ENCODE data around the gene SAE1. TPM values are rescaled to one million over a fixed set of nuclear protein-coding genes. Genes with fewer than 3 reads are reported as not detected.

Gene SAE1
- 47.5 and 83.0 TPM in 2 replicates for total RNA-seq (2014; rRNA removed; shearing (Covaris generic); ENCODE audit: low replicate concordance)

DNA sequence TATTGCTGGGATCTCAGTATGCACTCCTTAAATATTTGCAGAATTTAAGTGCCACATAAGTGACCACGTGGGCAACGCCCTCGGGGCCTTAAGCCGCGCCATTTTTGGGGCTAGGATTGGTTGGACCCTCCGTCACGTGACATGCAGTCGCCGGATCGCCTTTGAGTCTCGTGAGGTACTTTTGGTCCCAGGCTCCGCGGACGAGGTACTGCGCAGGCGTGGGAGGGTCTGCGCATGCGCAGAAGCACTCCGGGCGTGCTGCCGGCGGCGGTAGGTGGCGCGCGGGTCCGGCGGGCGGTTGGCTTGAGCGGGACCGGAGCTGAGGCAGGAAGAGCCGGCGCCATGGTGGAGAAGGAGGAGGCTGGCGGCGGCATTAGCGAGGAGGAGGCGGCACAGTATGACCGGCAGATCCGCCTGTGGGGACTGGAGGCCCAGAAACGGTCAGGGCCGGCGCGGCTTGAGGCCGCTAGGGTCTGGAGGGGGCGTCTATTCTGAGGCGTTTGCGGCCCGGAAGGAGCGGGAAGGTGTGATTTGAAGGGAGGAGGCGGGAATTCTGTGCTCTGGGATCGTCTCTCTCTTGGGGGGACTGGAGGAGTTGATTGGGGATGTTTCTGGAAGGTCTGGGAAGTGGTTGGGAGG is at the start of gene SAE1:
Gene SAE1 (plus strand): TSS at position 247 of the 639 bp plus-strand sequence. CDS start 96 bp downstream, at position 343.
- Histone ChIP-seq H3K4me3 (ENCODE audit: low read length) (peak within 1 kb of the TSS; percentile 94), H3K4me2 (ENCODE audit: low read depth, low read length, poor library complexity, severe bottlenecking) (peak within 1 kb of the TSS; percentile 81), H3K79me2 (ENCODE audit: low read length) (peaks cover 50% of the 10 kb centered on the region), H3K36me3 (ENCODE audit: insufficient read depth, low read length) (peaks cover 10% of the 10 kb centered on the region; the same call in 1 of the 2 replicates), H3K9me3 (ENCODE audit: low read length) (no peaks in the 10 kb centered on the region), H4K20me1 (ENCODE audit: insufficient read depth, low read depth, low read length) (peaks cover 15% of the 10 kb centered on the region; the same call in 1 of the 2 replicates), H3K27ac (ENCODE audit: low read length) (peak within 1 kb of the TSS; percentile 77), H3K27me3 (ENCODE audit: low read length) (no peaks in the 10 kb centered on the region), H2AFZ (ENCODE audit: low read length) (peak within 1 kb of the TSS; percentile 92), H3K9ac (ENCODE audit: low read length) (peak within 1 kb of the TSS; percentile 93), H3K4me1 (ENCODE audit: low read length) (peaks cover 16% of the 10 kb centered on the region), H3K9me2 (replicated peaks; ENCODE audit: insufficient read depth, low read length) (no peaks in the 10 kb centered on the region)
- DNase-seq, result peak; percentile 99

DNA sequence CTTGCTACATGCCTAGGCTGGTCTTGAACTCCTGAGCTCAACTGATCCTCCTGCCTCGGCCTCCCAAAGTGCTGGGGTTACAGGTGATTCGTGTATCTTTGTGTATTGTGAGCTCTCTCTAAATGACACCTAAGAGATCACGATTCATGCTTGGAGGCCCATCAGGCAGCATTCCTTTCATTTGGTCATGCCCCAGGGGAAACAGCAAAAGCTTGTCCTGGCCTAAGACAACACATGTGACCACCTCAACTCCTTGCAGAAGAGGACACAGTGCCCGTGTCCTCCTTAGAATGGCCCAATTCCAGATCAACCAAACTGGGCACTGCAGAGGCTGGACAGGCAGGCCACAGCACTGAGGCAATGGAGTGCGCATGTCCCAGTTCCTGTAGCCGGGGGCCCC is 49.5 kb upstream of the SAE1 start:
- Histone ChIP-seq H3K27ac (ENCODE audit: low read length) (no peak overlapping the region), H3K4me1 (ENCODE audit: low read length) (no peaks in the 10 kb centered on the region), H3K27me3 (ENCODE audit: low read length) (no peaks in the 10 kb centered on the region), H3K36me3 (ENCODE audit: insufficient read depth, low read length) (peaks cover 42% of the 10 kb centered on the region), H3K9ac (ENCODE audit: low read length) (no peak overlapping the region), H4K20me1 (ENCODE audit: insufficient read depth, low read depth, low read length) (peaks cover 3% of the 10 kb centered on the region; the same call in 1 of the 2 replicates), H2AFZ (ENCODE audit: low read length) (no peak overlapping the region), H3K79me2 (ENCODE audit: low read length) (peaks cover 8% of the 10 kb centered on the region), H3K4me2 (ENCODE audit: low read depth, low read length, poor library complexity, severe bottlenecking) (no peak overlapping the region), H3K9me2 (replicated peaks; ENCODE audit: insufficient read depth, low read length) (no peaks in the 10 kb centered on the region), H3K9me3 (ENCODE audit: low read length) (no peaks in the 10 kb centered on the region), H3K4me3 (ENCODE audit: low read length) (no peak overlapping the region)
- no peak for DNase-seq

DNA sequence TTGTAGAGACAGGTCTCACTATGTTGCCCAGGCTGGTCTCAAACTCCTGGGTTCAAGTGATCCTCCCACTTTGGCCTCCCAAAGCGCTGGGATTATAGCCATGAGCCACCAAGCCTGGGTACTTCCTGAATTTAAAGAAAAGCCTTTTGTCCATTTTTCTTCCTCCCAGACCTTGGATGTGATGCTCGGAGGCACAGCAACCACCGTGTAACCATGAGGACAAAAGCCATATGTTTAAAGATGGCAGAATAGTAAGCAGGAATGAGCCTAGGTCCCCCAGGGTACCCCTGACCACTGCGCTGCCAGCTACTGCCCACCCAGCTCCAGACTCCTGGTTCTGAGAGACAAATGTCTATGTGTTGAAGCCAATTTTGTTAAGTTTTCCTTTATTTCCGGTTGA is 48.1 kb upstream of the SAE1 start:
- Histone ChIP-seq H4K20me1 (ENCODE audit: insufficient read depth, low read depth, low read length) (no peaks in the 10 kb centered on the region), H3K36me3 (ENCODE audit: insufficient read depth, low read length) (peaks cover 43% of the 10 kb centered on the region)

DNA sequence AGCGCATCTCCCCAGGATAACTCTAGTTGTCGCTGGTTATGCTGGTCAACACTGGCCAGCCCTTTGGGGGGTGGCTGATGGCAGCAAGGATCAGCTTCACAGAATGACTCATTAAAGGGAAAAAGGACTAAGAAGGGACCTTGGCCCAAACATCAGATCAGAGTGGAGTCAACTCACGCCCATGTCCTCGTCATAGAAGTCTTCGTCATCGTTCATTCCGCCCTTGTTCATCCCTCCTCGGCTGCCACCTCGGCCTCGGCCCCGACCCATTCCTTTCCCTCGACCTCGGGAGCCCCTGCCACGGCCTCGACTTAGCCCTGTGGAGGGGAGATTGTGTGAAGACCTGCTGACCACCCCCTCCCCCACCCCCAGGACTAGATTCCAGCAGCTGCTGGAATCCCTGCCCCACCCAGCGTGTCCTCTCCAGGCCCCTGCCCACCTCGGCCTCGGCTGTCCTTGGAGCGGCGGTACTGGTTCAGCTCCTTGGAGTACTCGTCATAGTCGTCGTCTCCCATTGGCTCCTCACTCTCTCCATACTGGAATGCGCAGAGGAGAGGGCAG is 45.7 kb upstream of the SAE1 start:
- Histone ChIP-seq H3K27ac (ENCODE audit: low read length) (no peak overlapping the region), H3K36me3 (ENCODE audit: insufficient read depth, low read length) (peaks cover 44% of the 10 kb centered on the region), H3K4me2 (ENCODE audit: low read depth, low read length, poor library complexity, severe bottlenecking) (no peak overlapping the region), H3K9me3 (ENCODE audit: low read length) (no peaks in the 10 kb centered on the region), H4K20me1 (ENCODE audit: insufficient read depth, low read depth, low read length) (no peaks in the 10 kb centered on the region), H3K27me3 (ENCODE audit: low read length) (no peaks in the 10 kb centered on the region), H2AFZ (ENCODE audit: low read length) (no peak overlapping the region), H3K4me3 (ENCODE audit: low read length) (no peak overlapping the region), H3K9me2 (replicated peaks; ENCODE audit: insufficient read depth, low read length) (no peaks in the 10 kb centered on the region), H3K9ac (ENCODE audit: low read length) (no peak overlapping the region), H3K79me2 (ENCODE audit: low read length) (peaks cover 8% of the 10 kb centered on the region; the same call in 1 of the 2 replicates), H3K4me1 (ENCODE audit: low read length) (no peaks in the 10 kb centered on the region)
- DNase-seq, result no peak

More for the DNA sequence above, 48.1 kb upstream of the SAE1 start:
- no peaks in the 10 kb centered on the region for H3K9me3 ChIP-seq (ENCODE audit: low read length)
- peaks cover under 1% of the 10 kb centered on the region; the same call in 1 of the 2 replicates for H3K79me2 ChIP-seq (ENCODE audit: low read length)
- H3K4me3 ChIP-seq (ENCODE audit: low read length), result no peak overlapping the region
- no peak overlapping the region for H2AFZ ChIP-seq (ENCODE audit: low read length)
- no peak overlapping the region for H3K9ac ChIP-seq (ENCODE audit: low read length)
- no peak overlapping the region for H3K27ac ChIP-seq (ENCODE audit: low read length)
- DNase-seq, result no peak
- H3K4me1 ChIP-seq (ENCODE audit: low read length), result no peaks in the 10 kb centered on the region
- no peaks in the 10 kb centered on the region for H3K27me3 ChIP-seq (ENCODE audit: low read length)
- no peak overlapping the region for H3K4me2 ChIP-seq (ENCODE audit: low read depth, low read length, poor library complexity, severe bottlenecking)
- no peaks in the 10 kb centered on the region for H3K9me2 ChIP-seq (replicated peaks; ENCODE audit: insufficient read depth, low read length)

DNA sequence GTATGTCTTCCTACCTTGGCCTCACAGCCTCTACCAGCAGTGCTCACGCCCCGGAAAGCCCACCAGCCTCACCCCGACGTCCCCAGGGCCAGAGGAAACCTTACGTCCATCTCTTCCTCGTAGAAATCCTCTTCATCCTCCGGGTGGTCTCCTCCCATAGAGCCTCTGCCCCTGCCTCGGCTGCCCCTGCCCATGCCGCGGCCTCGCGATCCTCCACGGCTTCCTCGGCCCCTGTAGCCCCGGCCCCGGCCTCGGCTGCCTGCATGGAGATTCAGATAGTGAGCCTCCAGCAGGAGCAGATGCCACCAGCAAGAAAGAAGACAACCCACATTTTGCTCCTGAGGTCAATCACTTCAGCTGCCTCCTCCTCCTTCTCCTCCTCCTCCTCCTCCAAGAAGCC is 44.4 kb upstream of the SAE1 start:
- H2AFZ ChIP-seq (ENCODE audit: low read length), result no peak overlapping the region
- H3K9me2 ChIP-seq (replicated peaks; ENCODE audit: insufficient read depth, low read length), result no peaks in the 10 kb centered on the region
- no peaks in the 10 kb centered on the region for H3K4me1 ChIP-seq (ENCODE audit: low read length)
- H3K79me2 ChIP-seq (ENCODE audit: low read length), result peaks cover 15% of the 10 kb centered on the region
- no peak for DNase-seq
- H3K27me3 ChIP-seq (ENCODE audit: low read length), result no peaks in the 10 kb centered on the region
- H3K4me3 ChIP-seq (ENCODE audit: low read length), result no peak overlapping the region
- H3K27ac ChIP-seq (ENCODE audit: low read length), result no peak overlapping the region
- H4K20me1 ChIP-seq (ENCODE audit: insufficient read depth, low read depth, low read length), result no peaks in the 10 kb centered on the region
- no peak overlapping the region for H3K4me2 ChIP-seq (ENCODE audit: low read depth, low read length, poor library complexity, severe bottlenecking)
- no peak overlapping the region for H3K9ac ChIP-seq (ENCODE audit: low read length)
- peaks cover 46% of the 10 kb centered on the region for H3K36me3 ChIP-seq (ENCODE audit: insufficient read depth, low read length)
- no peaks in the 10 kb centered on the region for H3K9me3 ChIP-seq (ENCODE audit: low read length)

DNA sequence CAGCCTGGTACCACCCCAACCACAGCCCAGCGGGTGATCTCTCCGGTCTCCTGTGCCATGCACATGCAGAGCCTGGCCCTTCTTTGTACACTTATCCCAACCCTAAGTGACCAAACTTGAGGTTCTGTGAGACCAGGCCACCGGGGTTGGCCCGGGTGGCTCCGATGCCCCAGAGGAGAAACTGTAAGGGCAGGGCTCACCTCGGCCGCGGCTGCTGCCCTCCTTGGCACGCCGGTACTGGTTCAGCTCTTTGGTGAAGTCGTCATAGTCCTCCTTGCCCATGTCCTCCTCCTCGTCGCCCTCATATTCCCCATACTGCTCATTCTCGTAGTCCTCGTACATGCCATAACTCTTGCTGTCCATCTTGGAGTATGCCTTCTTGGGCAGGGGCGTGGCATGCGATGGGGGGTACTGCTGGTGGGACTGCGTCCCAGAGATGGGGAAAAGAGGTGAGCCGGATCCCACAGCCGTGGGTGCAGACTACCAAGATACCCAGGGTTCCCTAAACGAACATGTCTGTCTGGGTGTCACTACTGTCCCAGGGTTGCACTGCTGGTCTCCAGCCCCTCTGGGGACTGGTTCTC is 40.8 kb upstream of the SAE1 start:
- Histone ChIP-seq H3K4me2 (ENCODE audit: low read depth, low read length, poor library complexity, severe bottlenecking) (no peak overlapping the region), H2AFZ (ENCODE audit: low read length) (no peak overlapping the region), H3K9ac (ENCODE audit: low read length) (no peak overlapping the region), H3K27me3 (ENCODE audit: low read length) (no peaks in the 10 kb centered on the region), H3K36me3 (ENCODE audit: insufficient read depth, low read length) (peaks cover 41% of the 10 kb centered on the region), H3K9me3 (ENCODE audit: low read length) (no peaks in the 10 kb centered on the region), H3K79me2 (ENCODE audit: low read length) (peaks cover 40% of the 10 kb centered on the region), H4K20me1 (ENCODE audit: insufficient read depth, low read depth, low read length) (peaks cover 15% of the 10 kb centered on the region; the same call in 1 of the 2 replicates), H3K9me2 (replicated peaks; ENCODE audit: insufficient read depth, low read length) (no peaks in the 10 kb centered on the region), H3K27ac (ENCODE audit: low read length) (no peak overlapping the region), H3K4me3 (ENCODE audit: low read length) (no peak overlapping the region), H3K4me1 (ENCODE audit: low read length) (no peaks in the 10 kb centered on the region)
- DNase-seq, result no peak

DNA sequence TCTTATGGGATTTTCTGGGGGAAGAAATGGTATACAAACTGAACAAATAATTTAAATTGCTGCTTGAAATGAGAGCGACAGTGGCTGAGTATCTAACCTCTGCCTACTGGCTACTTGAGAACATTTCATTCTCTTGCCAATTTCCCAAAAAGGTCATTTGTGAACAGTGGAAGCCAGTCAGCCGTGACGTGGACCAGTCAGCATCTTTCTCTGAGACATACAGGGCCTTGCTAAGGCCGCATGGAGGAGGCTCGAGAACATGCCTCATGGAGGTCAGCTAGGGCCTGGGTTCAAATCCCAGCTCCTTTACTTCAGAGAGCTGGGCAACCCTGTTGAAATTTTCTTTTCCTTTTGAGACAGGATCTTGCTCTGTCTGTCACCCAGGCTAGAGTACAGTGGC is 37.4 kb upstream of the SAE1 start:
- H3K9me3 ChIP-seq (ENCODE audit: low read length), result no peaks in the 10 kb centered on the region
- no peak overlapping the region for H3K9ac ChIP-seq (ENCODE audit: low read length)
- no peak overlapping the region for H3K4me3 ChIP-seq (ENCODE audit: low read length)
- no peaks in the 10 kb centered on the region for H3K4me1 ChIP-seq (ENCODE audit: low read length)
- no peak overlapping the region for H3K4me2 ChIP-seq (ENCODE audit: low read depth, low read length, poor library complexity, severe bottlenecking)
- H2AFZ ChIP-seq (ENCODE audit: low read length), result no peak overlapping the region
- H3K27me3 ChIP-seq (ENCODE audit: low read length), result no peaks in the 10 kb centered on the region
- H3K27ac ChIP-seq (ENCODE audit: low read length), result no peak overlapping the region
- H4K20me1 ChIP-seq (ENCODE audit: insufficient read depth, low read depth, low read length), result peaks cover 35% of the 10 kb centered on the region
- no peak for DNase-seq
- H3K36me3 ChIP-seq (ENCODE audit: insufficient read depth, low read length), result peaks cover 48% of the 10 kb centered on the region
- H3K9me2 ChIP-seq (replicated peaks; ENCODE audit: insufficient read depth, low read length), result no peaks in the 10 kb centered on the region
- H3K79me2 ChIP-seq (ENCODE audit: low read length), result peaks cover 74% of the 10 kb centered on the region

DNA sequence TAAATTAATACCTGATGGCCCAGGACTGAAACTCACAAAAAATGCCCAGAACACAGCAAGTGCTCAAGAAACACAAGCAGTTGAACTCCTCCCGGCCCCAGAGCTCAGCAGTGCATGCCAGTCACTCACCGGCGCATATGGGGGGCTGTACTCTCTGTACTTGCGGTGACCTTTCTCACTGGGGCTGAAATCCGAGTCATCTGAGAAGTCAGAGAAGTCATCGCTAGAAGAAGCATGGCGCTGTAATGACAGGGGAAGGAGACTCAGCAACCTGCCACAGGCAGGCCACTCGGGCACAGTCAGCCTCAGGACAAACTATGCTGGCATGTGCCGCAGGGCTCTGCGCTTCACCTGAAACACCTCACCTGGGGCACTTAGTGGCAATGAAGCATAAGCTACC is 36.8 kb upstream of the SAE1 start:
- Histone ChIP-seq H3K4me1 (ENCODE audit: low read length) (no peaks in the 10 kb centered on the region), H3K9me3 (ENCODE audit: low read length) (no peaks in the 10 kb centered on the region), H4K20me1 (ENCODE audit: insufficient read depth, low read depth, low read length) (peaks cover 37% of the 10 kb centered on the region), H3K27ac (ENCODE audit: low read length) (no peak overlapping the region), H3K9me2 (replicated peaks; ENCODE audit: insufficient read depth, low read length) (no peaks in the 10 kb centered on the region), H3K36me3 (ENCODE audit: insufficient read depth, low read length) (peaks cover 48% of the 10 kb centered on the region), H3K4me2 (ENCODE audit: low read depth, low read length, poor library complexity, severe bottlenecking) (no peak overlapping the region), H3K4me3 (ENCODE audit: low read length) (no peak overlapping the region), H3K9ac (ENCODE audit: low read length) (no peak overlapping the region), H3K79me2 (ENCODE audit: low read length) (peaks cover 80% of the 10 kb centered on the region), H2AFZ (ENCODE audit: low read length) (no peak overlapping the region), H3K27me3 (ENCODE audit: low read length) (no peaks in the 10 kb centered on the region)
- DNase-seq, result no peak

Data from Karpas-422 (cell line).